C4-2B (cell line): Measurements from ENCODE around the gene CYP2S1.
"Not testable (repeated sequence)": the region's sequence is repeated elsewhere in the genome, so short reads cannot be mapped to it uniquely, and the experiment has no call there.

Experiments used
- H3K27ac ChIP-seq: fragments of 450-650 bp; 2 replicates; pipeline ENCODE4 v1.5.1; 2017
- ZFX ChIP-seq: fragments of 450-650 bp; IDR thresholded peaks from 2 replicates; pipeline ENCODE4 v1.6.1; 2017
- TF ChIP-seq, protein P1 (sequence below): fragments of 450-650 bp; conservative IDR thresholded peaks from 2 replicates; pipeline ENCODE4 v1.5.1; 2017; ENCODE audit warnings: mild to moderate bottlenecking

CYP2S1 gene

DNA sequence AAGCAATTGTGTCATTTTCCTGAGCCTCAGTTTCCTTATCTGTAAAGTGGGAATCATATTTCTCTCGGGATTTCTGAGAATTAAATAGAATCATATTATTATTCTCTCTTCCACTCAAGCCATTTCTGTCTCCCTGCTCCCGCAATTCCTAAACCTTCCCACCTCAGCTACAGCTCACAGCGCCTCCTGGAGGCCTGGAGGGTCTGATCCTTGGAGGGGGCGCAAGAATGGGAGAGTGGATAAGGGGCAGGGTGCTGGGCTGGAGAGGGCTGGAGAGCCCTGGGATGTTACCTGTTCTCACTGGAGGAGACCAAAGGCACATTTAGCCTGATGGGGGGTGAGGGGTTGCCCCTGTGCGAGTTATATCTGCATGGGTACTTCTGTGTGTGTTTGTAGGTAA lies 31.1 kb upstream of the CYP2S1 start:
- no peak overlapping the region for H3K27ac ChIP-seq
- TF ChIP-seq ZFX, result no peak
- TF ChIP-seq, protein P1, sequence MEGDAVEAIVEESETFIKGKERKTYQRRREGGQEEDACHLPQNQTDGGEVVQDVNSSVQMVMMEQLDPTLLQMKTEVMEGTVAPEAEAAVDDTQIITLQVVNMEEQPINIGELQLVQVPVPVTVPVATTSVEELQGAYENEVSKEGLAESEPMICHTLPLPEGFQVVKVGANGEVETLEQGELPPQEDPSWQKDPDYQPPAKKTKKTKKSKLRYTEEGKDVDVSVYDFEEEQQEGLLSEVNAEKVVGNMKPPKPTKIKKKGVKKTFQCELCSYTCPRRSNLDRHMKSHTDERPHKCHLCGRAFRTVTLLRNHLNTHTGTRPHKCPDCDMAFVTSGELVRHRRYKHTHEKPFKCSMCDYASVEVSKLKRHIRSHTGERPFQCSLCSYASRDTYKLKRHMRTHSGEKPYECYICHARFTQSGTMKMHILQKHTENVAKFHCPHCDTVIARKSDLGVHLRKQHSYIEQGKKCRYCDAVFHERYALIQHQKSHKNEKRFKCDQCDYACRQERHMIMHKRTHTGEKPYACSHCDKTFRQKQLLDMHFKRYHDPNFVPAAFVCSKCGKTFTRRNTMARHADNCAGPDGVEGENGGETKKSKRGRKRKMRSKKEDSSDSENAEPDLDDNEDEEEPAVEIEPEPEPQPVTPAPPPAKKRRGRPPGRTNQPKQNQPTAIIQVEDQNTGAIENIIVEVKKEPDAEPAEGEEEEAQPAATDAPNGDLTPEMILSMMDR, result peak; percentile 29; the same call in 1 of the 2 replicates

DNA sequence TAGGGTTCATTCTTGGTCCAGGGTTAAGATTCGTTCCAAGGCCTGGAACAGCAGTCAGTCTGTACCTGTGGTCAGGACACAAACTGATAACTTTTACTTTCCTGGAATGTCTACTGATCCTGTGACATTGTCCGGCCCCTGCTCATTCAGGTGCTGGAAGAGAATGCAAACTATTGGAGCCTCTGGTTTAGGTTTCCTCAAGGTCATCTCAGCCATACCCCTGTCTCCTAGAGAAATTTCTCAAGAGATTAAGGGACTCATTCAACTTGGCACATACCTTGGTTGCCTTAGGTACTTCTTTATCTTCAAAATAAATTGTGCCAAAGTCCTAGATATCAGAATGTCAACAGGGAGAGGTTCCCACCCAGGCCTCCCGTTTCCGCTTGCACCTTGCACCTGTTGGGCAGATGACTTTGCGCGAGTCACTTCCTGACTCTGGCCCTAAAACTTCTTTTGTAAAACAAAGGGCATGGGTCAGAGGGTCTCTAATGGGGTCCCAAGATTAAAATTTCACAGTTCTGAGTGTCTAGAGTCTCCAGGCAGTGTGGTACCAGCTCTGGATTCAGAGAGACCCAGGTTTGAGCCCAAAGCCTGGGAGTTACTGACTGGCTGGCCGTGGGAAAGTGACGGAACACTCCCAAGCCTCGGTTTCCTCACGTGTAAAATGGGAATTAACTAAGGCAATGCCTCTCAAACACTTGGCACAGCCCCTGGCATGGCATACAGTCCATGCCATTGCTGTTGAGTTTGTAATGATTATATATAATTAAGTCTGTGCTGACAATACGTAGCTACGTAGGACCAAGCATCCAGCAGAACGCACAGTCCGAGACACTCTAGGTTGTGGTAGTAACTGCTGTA lies 25.8 kb upstream of the CYP2S1 start:
- no peak overlapping the region for H3K27ac ChIP-seq
- no peak for TF ChIP-seq ZFX
- TF ChIP-seq, protein P1, result no peak

DNA sequence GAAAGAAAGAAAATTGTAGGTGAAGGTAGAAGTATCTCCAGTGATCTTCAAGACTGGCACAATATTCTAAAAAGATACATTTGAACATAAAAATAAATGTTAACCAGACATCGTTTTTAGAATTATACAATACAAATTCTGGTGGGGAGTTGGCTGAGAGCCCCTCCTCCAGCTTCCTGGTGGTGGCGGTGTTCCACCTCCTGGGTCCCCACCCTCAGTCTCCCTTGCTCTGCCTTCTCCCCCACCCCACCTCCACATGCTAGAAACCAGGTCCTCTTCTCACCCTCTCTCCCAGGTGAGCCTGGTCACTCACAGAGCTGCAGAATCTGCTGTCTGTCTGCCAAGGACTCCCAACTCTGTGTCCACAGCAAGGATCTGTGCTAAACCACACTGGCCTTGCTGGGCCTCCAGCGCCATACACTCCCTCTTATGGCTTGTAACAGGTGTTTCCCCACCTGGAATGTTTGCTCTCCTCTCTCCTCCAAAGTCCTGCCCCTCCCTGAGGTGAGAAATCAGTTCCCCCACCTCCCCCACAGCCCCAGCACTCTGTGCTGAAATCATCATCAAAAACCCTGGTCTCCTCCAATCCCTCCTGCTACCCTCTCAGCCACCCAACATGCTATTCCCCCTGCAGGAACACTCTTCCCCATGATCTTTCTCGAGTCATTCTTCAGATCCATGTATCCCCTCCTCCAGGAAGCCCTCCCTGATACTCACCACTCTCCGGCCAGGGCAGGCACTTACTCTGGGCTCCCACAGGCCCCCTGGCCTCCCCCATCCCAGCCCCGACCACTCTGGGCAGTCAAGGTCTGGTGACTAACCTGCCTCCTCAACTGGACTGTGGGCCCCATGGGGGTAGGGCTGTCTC lies 20.5 kb upstream of the CYP2S1 start:
- TF ChIP-seq, protein P1, result no peak
- no peak for TF ChIP-seq ZFX
- no peak overlapping the region for H3K27ac ChIP-seq

DNA sequence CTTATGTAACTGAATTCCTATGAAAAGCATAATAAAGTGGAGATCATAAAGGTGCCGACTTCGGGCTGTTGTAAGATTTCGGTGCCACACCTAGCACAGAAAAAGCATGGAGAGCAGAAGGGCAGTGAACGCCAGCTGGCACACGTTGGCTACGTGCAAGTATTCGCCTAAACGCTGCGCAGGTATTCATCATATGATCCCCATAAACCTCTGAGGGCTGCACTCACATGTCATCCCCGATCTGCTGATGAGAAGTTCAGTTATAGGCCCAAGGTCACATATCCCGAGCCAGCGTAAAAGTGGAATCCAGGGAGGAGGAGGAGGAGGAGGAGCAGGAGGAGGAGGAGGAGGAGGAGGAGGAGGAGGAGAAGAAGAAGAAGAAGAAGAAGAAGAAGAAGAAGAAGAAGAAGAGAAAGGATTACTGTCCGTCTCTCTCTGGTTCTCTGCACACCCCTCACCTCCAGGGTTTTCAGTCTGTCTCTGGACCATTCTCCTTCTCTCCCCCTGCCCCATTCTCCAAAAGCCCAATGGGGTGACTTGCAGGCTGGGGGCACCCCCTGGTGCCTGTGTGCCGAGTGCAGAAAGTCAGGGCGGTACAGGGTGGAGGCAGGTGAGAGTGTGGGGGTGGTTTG lies 18.6 kb upstream of the CYP2S1 start:
- H3K27ac ChIP-seq, result no peak overlapping the region
- TF ChIP-seq ZFX, result no peak
- TF ChIP-seq, protein P1, result no peak

DNA sequence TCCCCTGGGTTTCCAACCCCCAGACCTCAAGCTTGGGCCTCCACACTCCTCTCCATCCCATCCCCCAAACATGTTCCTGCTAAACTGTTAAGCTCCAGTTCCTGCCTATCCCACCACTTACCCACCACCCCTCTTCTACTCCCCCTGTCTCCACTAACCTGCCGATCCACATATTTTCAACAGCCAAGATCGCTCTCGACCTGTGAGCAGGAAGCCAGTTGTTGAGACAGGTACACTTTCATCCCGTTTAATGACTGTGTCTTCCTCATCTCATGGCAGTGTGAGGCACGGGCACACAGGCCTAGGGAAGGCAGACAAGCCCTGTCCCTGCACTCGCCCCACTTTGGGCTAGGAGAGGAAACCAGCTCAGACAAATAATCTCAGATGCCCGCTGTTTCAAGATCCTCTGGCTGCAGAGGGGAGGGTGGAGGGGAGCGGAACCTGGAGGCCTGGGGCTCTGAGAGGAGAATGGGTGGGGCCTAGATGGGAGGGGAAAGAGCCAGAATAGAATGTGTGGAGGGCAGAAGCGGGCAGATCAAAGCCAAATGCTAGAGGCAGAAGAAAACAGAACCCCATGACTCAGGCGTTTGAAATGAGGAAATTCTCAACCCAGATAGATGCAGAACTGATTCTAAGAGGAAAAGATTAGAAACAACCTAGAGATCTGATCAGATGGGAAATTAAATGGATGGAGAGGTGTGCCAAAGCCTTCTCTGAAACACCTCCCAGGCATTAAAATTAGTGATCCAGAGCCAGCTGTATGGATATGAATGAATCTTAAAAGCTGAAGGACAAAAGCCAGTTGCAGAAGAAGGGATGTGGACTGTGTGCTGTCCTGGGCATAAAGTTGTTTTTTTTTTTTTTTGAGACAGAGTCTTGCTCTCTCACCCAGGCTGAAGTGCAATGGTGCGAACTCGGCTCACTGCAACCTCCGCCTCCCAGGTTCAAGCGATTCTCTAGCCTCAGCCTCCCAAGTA lies 16.9 kb upstream of the CYP2S1 start:
- TF ChIP-seq, protein P1, result no peak
- TF ChIP-seq ZFX, result no peak
- H3K27ac ChIP-seq, result no peak overlapping the region

DNA sequence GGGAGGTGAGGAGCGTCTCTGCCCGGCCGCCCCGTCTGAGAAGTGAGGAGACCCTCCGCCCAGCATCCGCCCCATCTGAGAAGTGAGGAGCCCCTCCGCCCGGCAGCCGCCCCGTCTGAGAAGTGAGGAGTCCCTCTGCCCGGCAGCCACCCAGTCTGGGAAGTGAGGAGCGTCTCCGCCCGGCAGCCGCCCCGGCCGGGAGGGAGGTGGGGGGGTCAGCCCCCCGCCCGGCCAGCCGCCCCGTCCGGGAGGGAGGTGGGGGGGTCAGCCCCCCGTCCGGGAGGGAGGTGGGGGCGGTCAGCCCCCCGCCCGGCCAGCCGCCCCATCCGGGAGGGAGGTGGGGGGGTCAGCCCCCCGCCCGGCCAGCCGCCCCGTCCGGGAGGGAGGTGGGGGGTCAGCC lies 12.8 kb upstream of the CYP2S1 start:
- H3K27ac ChIP-seq, result not testable (repeated sequence)
